GM19099 (cell line): ENCODE data around the gene TMEM52B.

Experiments
- POLR2A ChIP-seq: IDR thresholded peaks from 3 replicates; pipeline ENCODE4 v1.6.1; 2011; ENCODE audit warnings: low read depth; ENCODE audit not compliant: insufficient read length; ENCODE audit errors: extremely low read depth

Gene TMEM52B

GRCh38 chr12:10218021-10218420 is 39.2 kb downstream of the TMEM52B start:
- TF ChIP-seq POLR2A: no peak

DNA sequence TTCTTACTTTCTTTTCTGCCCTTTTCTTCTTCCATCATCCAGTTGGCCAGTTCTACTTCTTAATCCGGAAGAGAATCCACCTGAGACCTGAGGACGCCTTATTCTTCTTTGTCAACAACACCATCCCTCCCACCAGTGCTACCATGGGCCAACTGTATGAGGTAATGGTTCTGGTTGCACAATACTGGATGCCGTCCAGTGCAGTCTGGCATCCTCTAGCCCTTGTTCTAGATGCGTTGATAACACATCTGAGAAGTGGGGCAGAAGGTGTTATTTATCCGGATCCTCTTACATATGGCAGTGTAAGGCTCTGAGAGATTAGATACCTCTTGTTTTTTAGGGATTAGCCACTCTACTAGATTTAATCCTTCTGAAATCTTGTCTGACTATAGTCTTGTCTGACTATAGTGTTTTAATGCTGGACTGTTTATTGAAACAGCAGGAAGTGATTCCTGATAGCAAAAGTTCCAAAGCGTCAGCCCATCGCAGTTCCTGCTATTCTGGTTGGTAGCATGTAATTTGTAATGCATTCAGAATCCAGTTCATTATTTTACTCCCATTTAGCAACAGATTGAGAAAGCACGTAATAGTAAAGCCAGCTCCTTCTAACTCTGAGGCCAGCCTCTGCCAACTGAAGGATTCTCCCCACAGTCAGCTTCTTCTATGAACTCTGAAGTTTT is 41.7 kb downstream of the TMEM52B start:
- no peak for TF ChIP-seq POLR2A

- no peak for TF ChIP-seq POLR2A
These were observed 43.0 kb downstream of the TMEM52B start for GRCh38 chr12:10221846-10222245.

- no peak for TF ChIP-seq POLR2A
These were observed 44.4 kb downstream of the TMEM52B start for GRCh38 chr12:10223208-10223607.

DNA sequence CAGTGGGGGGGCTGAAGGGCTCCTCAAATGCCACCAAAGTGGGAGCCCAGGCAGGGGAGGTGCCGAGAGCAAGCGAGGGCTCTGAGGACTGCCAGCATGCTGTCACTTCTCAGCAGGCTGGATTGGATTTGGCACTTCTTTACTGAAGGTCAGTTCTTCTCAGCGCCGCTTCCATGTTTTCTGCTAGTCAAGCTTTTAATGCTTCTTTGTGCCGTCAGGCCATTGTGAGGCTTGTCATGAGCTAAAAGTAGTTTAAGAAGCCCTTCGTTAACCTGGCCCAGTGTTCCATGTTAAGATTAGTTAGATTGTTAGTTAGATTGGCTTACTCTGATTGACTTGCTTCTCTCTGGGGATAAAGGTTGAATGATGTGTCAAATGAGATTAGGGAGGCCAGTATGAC is 47.3 kb downstream of the TMEM52B start:
- no peak for TF ChIP-seq POLR2A

GRCh38 chr12:10226731-10227130 is 47.9 kb downstream of the TMEM52B start:
- no peak for TF ChIP-seq POLR2A

GRCh38 chr12:10227648-10228047 is 48.8 kb downstream of the TMEM52B start:
- TF ChIP-seq POLR2A: no peak

DNA sequence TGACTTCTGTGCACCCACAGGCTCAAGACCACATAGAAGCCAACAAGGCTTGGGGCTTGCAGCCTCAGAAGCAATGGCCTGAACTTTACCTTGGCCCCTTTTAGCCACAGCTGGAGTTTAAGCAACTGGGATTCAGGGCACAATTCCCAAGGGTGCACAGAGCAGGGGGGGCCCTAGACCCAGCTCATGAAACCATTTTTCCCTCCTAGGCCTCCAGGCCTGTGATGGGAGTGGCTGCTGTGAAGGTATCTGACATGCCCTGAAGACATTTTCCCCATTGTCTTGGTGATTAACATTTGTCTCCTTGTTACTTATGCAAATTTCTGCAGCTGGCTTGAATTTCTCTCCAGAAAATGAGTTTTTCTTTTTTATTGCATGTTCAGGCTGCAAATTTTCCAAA is 55.7 kb downstream of the TMEM52B start:
- TF ChIP-seq POLR2A: no peak

DNA sequence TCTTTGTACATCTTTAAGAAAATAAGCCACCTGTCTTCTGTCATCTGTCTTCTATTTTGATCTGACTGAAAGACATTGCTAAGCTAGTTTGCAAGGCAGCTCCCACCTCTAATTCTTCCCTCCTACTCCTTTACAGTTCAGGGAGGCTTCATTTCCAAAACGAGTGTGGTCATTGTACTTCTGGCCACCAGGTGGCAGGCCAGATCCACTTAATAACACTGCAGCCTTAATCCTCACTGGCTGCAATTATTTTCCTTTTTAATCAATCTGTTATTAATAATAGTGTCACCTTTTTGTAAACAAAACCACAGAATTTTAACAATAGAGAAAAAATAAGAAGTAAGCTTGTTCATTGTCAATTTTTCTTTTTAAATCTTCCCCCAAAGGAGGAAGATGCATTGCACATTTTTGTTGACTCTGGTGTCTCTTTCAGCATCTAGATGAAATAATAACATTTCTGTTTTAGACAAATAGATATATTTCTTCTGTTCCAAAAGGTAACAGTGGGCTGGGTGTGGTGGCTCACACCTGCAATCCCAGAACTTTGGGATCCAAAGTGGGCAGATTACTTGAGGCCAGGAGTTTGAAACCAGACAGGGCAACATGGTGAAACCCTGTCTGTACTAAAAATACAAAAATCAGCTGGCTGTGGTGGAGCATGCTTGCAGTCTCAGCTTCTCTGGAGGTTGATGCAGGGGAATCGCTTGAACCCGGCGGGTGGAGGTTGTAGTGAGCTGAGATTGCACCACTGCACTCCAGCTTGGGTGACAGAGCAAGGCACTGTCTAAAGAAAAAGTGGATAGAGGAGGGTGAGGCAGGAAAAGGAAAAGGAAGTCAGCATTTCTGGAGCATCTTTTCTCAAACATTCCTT is 57.2 kb downstream of the TMEM52B start:
- TF ChIP-seq POLR2A: no peak

DNA sequence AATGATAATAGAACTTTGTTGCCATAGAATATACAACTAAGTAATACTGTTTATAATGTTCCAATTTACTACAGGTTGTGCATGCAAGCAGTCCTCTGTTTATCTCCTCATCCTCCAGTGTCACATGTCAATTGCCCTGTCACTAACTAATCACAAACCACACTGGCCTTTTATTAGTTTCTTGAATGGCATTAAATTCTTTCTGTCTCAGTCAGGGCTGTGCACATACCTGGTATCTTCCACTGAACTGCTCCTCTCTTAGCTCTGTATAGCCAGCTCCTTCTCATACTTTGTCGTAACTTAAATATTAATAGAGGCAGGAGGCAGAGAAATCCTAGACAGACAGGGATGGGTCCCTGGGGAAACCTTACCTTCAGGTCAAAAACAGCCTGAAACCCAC is 57.9 kb downstream of the TMEM52B start:
- no peak for TF ChIP-seq POLR2A

GRCh38 chr12:10238526-10238925 is 59.7 kb downstream of the TMEM52B start:
- TF ChIP-seq POLR2A: no peak

DNA sequence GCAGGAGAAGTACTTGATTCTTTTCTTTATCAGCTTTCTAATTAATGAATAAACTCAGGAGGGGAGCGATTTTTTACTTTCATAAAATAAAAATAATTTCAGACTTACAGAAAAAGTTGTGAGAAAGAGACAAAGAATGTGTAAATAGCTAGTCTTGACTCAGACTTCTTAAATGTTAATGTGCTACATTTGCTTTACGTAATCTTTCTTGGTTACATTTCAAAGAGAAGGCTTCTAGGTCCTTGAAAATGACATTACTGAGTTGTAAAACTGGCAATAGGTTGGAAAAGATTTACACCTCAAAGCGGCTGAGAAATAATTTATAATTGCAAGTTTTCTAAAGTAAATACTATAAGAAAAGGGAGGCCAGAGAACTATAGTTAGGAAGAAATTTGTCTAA is 62.5 kb downstream of the TMEM52B start:
- TF ChIP-seq POLR2A: no peak
